HCT116 (cell line): ENCODE results near the gene PRRX1. TPM values are rescaled to one million over a fixed set of nuclear protein-coding genes. Genes with fewer than 3 reads are reported as not detected.

Source experiments
- ATAC-seq: fragments of 200-7000 bp; cut with Tn5 transposase; 2 replicates; pipeline ENCODE4 v1.9.1; 2020; ENCODE audit warnings: mild to moderate bottlenecking, moderate library complexity
- BruUV-seq: library from RNA; stranded (reverse); fragments of 400-500 nt; replicated peaks from 2 replicates; lab custom pipeline; 2021; lab: Mats Ljungman, UMichigan
- CTCF ChIA-PET: fragments of 300-600 bp; sonication (Branson Sonifier 250); formaldehyde crosslinking; loops from one replicate; lab custom pipeline; 2021; ENCODE audit warnings: antibody characterized with exemption; lab: Charles Lee
- POLR2A ChIA-PET: fragments of 300-600, 350-600 bp; sonication (Branson Sonifier 250); formaldehyde crosslinking; loops from one replicate; lab custom pipeline; 2021; ENCODE audit warnings: antibody characterized with exemption; lab: Charles Lee
- RAD21 ChIA-PET, 2 experiments: fragments of 300-600 bp; sonication (Branson Sonifier 250); formaldehyde crosslinking; loops; one replicate each; lab custom pipeline; 2023; ENCODE audit warnings: low total read pairs in 2 of 2; ENCODE audit not compliant: uncharacterized antibody in 2 of 2, unreplicated experiment in 2 of 2, low non-redundant PET in 1 of 2; lab: Charles Lee
- DNase-seq: peaks from one replicate; pipeline ENCODE4 v3.0.0-alpha.2; 2010; ENCODE audit warnings: low read depth, low spot score
- H2AFZ ChIP-seq: fragments of 200-600 bp; shearing (Covaris generic), sonication (generic); 2 replicates; pipeline ENCODE4 v1.6.1; 2017; ENCODE audit warnings: low read depth, mixed run types, mixed read lengths, antibody characterized with exemption, low read length; ENCODE audit not compliant: poor library complexity, severe bottlenecking
- H3K27ac ChIP-seq: 2 replicates; pipeline ENCODE4 v1.5.1; 2012; ENCODE audit warnings: low read depth, low read length
- H3K27me3 ChIP-seq: fragments of 200-600 bp; sonication (generic); 2 replicates; pipeline ENCODE4 v1.6.1; 2016; ENCODE audit warnings: mixed run types, low read length, mixed read lengths; ENCODE audit not compliant: insufficient read depth
- H3K36me3 ChIP-seq, 2 experiments: fragments of 200-500 bp in 1 of 2; fragments of 200-600 bp in 1 of 2; sonication (Bioruptor generic) in 1 of 2; sonication (generic) in 1 of 2; 2 replicates each; pipeline versions ENCODE4 v1.5.1 to v1.6.1; 2014 to 2016; ENCODE audit warnings: low read length in 2 of 2, inconsistent platforms in 1 of 2, mixed read lengths in 1 of 2, mixed run types in 1 of 2; ENCODE audit not compliant: insufficient read depth in 2 of 2, control insufficient read depth in 1 of 2
- H3K4me1 ChIP-seq, 2 experiments: fragments of 200-600 bp in 1 of 2; sonication (generic) in 1 of 2; 2 replicates each; pipeline versions ENCODE4 v1.5.1 to v1.6.1; 2012 to 2017; ENCODE audit warnings: low read length in 2 of 2, inconsistent platforms in 1 of 2, mild to moderate bottlenecking in 1 of 2, mixed read lengths in 1 of 2, mixed run types in 1 of 2, moderate library complexity in 1 of 2; ENCODE audit not compliant: insufficient read depth in 2 of 2, control insufficient read depth in 1 of 2
- H3K4me2 ChIP-seq: fragments of 200-600 bp; sonication (generic); 2 replicates; pipeline ENCODE4 v1.6.1; 2017; ENCODE audit warnings: mixed run types, low read length, mixed read lengths
- H3K4me3 ChIP-seq, 2 experiments: fragments of 200-600 bp in 1 of 2; sonication (generic) in 1 of 2; replicated peaks in 1 of 2; 2 replicates each; pipeline ENCODE4 v1.5.1; 2011 to 2016; ENCODE audit warnings: low read length in 2 of 2, control low read depth in 1 of 2, low read depth in 1 of 2, mild to moderate bottlenecking in 1 of 2, mixed read lengths in 1 of 2, mixed run types in 1 of 2
- H3K79me2 ChIP-seq: fragments of 200-600 bp; sonication (generic); 2 replicates; pipeline ENCODE4 v1.6.1; 2017; ENCODE audit warnings: mild to moderate bottlenecking, mixed run types, low read length, moderate library complexity, mixed read lengths; ENCODE audit not compliant: insufficient read depth
- H3K9ac ChIP-seq: fragments of 200-600 bp; sonication (generic); 2 replicates; pipeline ENCODE4 v1.6.1; 2016; ENCODE audit warnings: low read length, mixed read lengths
- H3K9me2 ChIP-seq: fragments of 200-600 bp; sonication (generic), shearing (Covaris generic); 2 replicates; pipeline ENCODE4 v1.6.1; 2017; ENCODE audit warnings: mixed run types, mild to moderate bottlenecking, moderate library complexity; ENCODE audit not compliant: insufficient read depth
- H3K9me3 ChIP-seq, 2 experiments: fragments of 200-500 bp in 1 of 2; fragments of 200-600 bp in 1 of 2; sonication (Bioruptor generic) in 1 of 2; sonication (generic) in 1 of 2; 2 replicates each; pipeline ENCODE4 v1.6.1; 2014 to 2017; ENCODE audit warnings: low read length in 2 of 2, mixed read lengths in 2 of 2, inconsistent platforms in 1 of 2, low read depth in 1 of 2, mild to moderate bottlenecking in 1 of 2, mixed run types in 1 of 2, moderate library complexity in 1 of 2; ENCODE audit not compliant: control insufficient read depth in 1 of 2, insufficient read depth in 1 of 2
- H4K20me1 ChIP-seq: fragments of 200-600 bp; sonication (generic), shearing (Covaris generic); 2 replicates; pipeline ENCODE4 v1.6.1; 2017; ENCODE audit warnings: mixed run types, mild to moderate bottlenecking, moderate library complexity; ENCODE audit not compliant: insufficient read depth
- ATF3 ChIP-seq: IDR thresholded peaks from 2 replicates; pipeline ENCODE4 v1.6.1; 2012
- CBX3 ChIP-seq: IDR thresholded peaks from 2 replicates; pipeline ENCODE4 v1.6.1; 2012; ENCODE audit warnings: low read depth
- CEBPB ChIP-seq: IDR thresholded peaks from 2 replicates; pipeline ENCODE4 v1.6.1; 2012; ENCODE audit warnings: low read depth
- EGR1 ChIP-seq: IDR thresholded peaks from 2 replicates; pipeline ENCODE4 v1.6.1; 2012; ENCODE audit warnings: low read depth
- EZH2 ChIP-seq: fragments of 200-600 bp; sonication (generic); IDR thresholded peaks from 2 replicates; pipeline ENCODE4 v1.6.1; 2017; ENCODE audit warnings: antibody characterized with exemption, mixed run types
- FOSL1 ChIP-seq: IDR thresholded peaks from 2 replicates; pipeline ENCODE4 v1.6.1; 2012; ENCODE audit warnings: low read depth
- JUND ChIP-seq: IDR thresholded peaks from 2 replicates; pipeline ENCODE4 v1.6.1; 2012
- MAX ChIP-seq: IDR thresholded peaks from 2 replicates; pipeline ENCODE4 v1.6.1; 2012
- POLR2A ChIP-seq: IDR thresholded peaks from 2 replicates; pipeline ENCODE4 v1.7.0; 2011; ENCODE audit warnings: borderline replicate concordance; ENCODE audit not compliant: insufficient read depth, insufficient read length; ENCODE audit errors: extremely low read depth
- RAD21 ChIP-seq: IDR thresholded peaks from 2 replicates; pipeline ENCODE4 v1.6.1; 2012; ENCODE audit warnings: low read depth, mild to moderate bottlenecking
- REST ChIP-seq: IDR thresholded peaks from 2 replicates; pipeline ENCODE4 v1.6.1; 2012; ENCODE audit warnings: low read depth
- SIN3A ChIP-seq: IDR thresholded peaks from 2 replicates; pipeline ENCODE4 v1.6.1; 2012; ENCODE audit warnings: low read depth
- SP1 ChIP-seq: IDR thresholded peaks from 2 replicates; pipeline ENCODE4 v1.6.1; 2012; ENCODE audit warnings: low read depth
- SRF ChIP-seq: IDR thresholded peaks from 2 replicates; pipeline ENCODE4 v1.6.1; 2012; ENCODE audit warnings: low read depth
- TCF7L2 ChIP-seq: IDR thresholded peaks from 2 replicates; pipeline ENCODE4 v1.7.0; 2011; ENCODE audit warnings: borderline replicate concordance, inconsistent platforms; ENCODE audit not compliant: insufficient read depth, insufficient read length; ENCODE audit errors: extremely low read depth
- YY1 ChIP-seq: IDR thresholded peaks from 2 replicates; pipeline ENCODE4 v1.6.1; 2011; ENCODE audit warnings: low read length, low read depth, moderate library complexity, mild to moderate bottlenecking; ENCODE audit not compliant: insufficient replicate concordance; ENCODE audit errors: extremely low read depth
- ZBTB33 ChIP-seq: IDR thresholded peaks from 2 replicates; pipeline ENCODE4 v1.6.1; 2011; ENCODE audit warnings: mild to moderate bottlenecking, low read length, moderate library complexity; ENCODE audit not compliant: insufficient replicate concordance; ENCODE audit errors: extremely low read depth
- ZNF274 ChIP-seq: fragments of 200-500 bp; sonication (Bioruptor generic); IDR thresholded peaks from 2 replicates; pipeline ENCODE4 v1.6.1; 2014; ENCODE audit warnings: mild to moderate bottlenecking, low read depth, low read length, inconsistent platforms
- intact Hi-C: fragments of 100-400 bp; cut with micrococcal nuclease; formaldehyde crosslinking; loops from 2 replicates; pipeline ENCODE4 v1.10.0; 2022
- total RNA-seq: library from RNA; stranded (reverse); gene quantifications from one replicate; pipeline ENCODE4 v1.2.1, GENCODE V29; 2021; ENCODE audit not compliant: unreplicated experiment

Gene PRRX1
- total RNA-seq, 1 experiment from 2014 or later, result 0.37 TPM

GRCh38 chr1:170699696-170700095 lies 35.8 kb downstream of the PRRX1 start:
- no peaks in the 10 kb centered on the region for H3K9me2 ChIP-seq
- DNase-seq (no peak), ATAC-seq (no peak)
- intact Hi-C loops, result no loop called here
- no peaks in the 10 kb centered on the region for H3K4me1 ChIP-seq
- H3K9me3 ChIP-seq, result no peaks in the 10 kb centered on the region
- H3K36me3 ChIP-seq, result no peaks in the 10 kb centered on the region
- no peak for TF ChIP-seq TCF7L2
- TF ChIP-seq MAX, result no peak
- no peak for TF ChIP-seq EGR1
- TF ChIP-seq ATF3, result no peak
- no peak for TF ChIP-seq FOSL1
- no peak for TF ChIP-seq CEBPB
- no peak for TF ChIP-seq REST
- TF ChIP-seq CBX3, result no peak
- no peak for TF ChIP-seq EZH2
- no peak for TF ChIP-seq ZNF274
- TF ChIP-seq SRF, result no peak
- no peak for TF ChIP-seq JUND
- TF ChIP-seq YY1, result no peak
- TF ChIP-seq RAD21, result no peak
- no peak for TF ChIP-seq ZBTB33
- no peak for TF ChIP-seq POLR2A
- no peak for TF ChIP-seq SIN3A
- no peak for TF ChIP-seq SP1
- ChIA-PET RAD21 (no interaction called here), CTCF (no interaction called here), POLR2A (no interaction called here)
- no peaks in the 10 kb centered on the region for H4K20me1 ChIP-seq
- no peak overlapping the region for H3K4me2 ChIP-seq
- H3K9ac ChIP-seq, result no peak overlapping the region
- no TSS peak for BruUV-seq
- H3K27me3 ChIP-seq, result no peaks in the 10 kb centered on the region
- H2AFZ ChIP-seq, result no peak overlapping the region
- H3K4me3 ChIP-seq, result no peak overlapping the region
- H3K79me2 ChIP-seq, result no peaks in the 10 kb centered on the region
- no peak overlapping the region for H3K27ac ChIP-seq
